Prostate gland (tissue), 2 donors: ENCODE data around the gene ODAD3.

Experiments
- CTCF ChIP-seq, 4 experiments: fragments of 200-600 bp in 2 of 4; fragments of 450-650 bp in 2 of 4; sonication (generic) in 2 of 4; IDR thresholded peaks; 1 replicate in 3 of 4; 2 replicates in 1 of 4; pipeline ENCODE4 v1.5.1; 2016 to 2019; ENCODE audit warnings: antibody characterized with exemption in 4 of 4, mild to moderate bottlenecking in 2 of 4, moderate library complexity in 2 of 4
- POLR2A ChIP-seq: fragments of 450-650 bp; IDR thresholded peaks from one replicate; pipeline ENCODE4 v1.6.1; 2016; ENCODE audit warnings: antibody characterized with exemption, mild to moderate bottlenecking

- TF ChIP-seq CTCF (IDR thresholded peaks at IDR 0.05) (no peak), POLR2A (no peak)
These were observed 9.1 kb upstream of the ODAD3 start for GRCh38 chr19:11444059-11444458.
